Activated CD4-positive, alpha-beta T cell treated with anti-CD3 and anti-CD28 coated beads for 24 hours (primary cell): Measurements from ENCODE around the gene OIP5.
A peak's percentile ranks its signal among the peaks of the same experiment; 100 is the strongest.
"Not testable (repeated sequence)": the region's sequence is repeated elsewhere in the genome, so short reads cannot be mapped to it uniquely, and the experiment has no call there.

Source experiments
- DNase-seq, 2 donors: peaks; one replicate each; pipeline ENCODE4 v3.0.0-alpha.2; 2020; ENCODE audit warnings: low read depth in 2 of 2

Gene OIP5

GRCh38 chr15:41332194-41333025, at the start of gene OIP5, which contains the start of gene NUSAP1:
Gene OIP5 (minus strand): TSS chr15:41332591. CDS start chr15:41332561, 30 bp downstream.
Gene NUSAP1 (plus strand): TSS chr15:41332881. CDS start chr15:41332958, 77 bp downstream.
- DNase-seq, result peak; percentile 97

GRCh38 chr15:41377978-41378377, 45.6 kb upstream of the OIP5 start:
- no peak for DNase-seq

- no peak for DNase-seq
Observed at GRCh38 chr15:41367418-41367817, 35.0 kb upstream of the OIP5 start.

GRCh38 chr15:41354371-41354770, 22.0 kb upstream of the OIP5 start:
- no peak for DNase-seq

- DNase-seq, result no peak
Observed at GRCh38 chr15:41350057-41350717, 17.8 kb upstream of the OIP5 start.

- DNase-seq, result no peak
Observed at GRCh38 chr15:41347236-41347635, 14.8 kb upstream of the OIP5 start.

DNA sequence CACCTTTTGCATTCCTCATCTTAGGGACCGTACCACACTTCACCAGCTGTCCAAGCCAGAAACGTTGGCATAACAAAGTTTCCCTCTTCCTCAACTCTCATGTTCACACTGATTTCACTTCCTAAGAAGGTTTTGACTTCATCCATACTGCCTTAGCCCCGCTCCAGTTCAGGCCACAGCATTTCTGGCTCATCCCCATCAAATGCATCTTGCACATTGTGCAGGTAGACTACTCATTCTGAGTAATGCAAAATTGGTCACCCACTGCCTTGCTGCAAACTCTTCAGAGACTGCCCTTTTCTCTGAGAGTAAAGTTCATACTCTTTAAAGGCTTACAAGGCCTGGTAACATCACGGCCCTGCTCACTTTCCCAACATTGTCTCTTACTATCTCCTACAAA, 9.1 kb upstream of the OIP5 start:
- DNase-seq, result no peak

GRCh38 chr15:41340189-41340695, 7.9 kb upstream of the OIP5 start:
- DNase-seq, result no peak

- DNase-seq, result no peak
Observed at GRCh38 chr15:41337631-41338522, 5.5 kb upstream of the OIP5 start.

GRCh38 chr15:41337047-41337446, 4.7 kb upstream of the OIP5 start:
- no peak for DNase-seq

DNA sequence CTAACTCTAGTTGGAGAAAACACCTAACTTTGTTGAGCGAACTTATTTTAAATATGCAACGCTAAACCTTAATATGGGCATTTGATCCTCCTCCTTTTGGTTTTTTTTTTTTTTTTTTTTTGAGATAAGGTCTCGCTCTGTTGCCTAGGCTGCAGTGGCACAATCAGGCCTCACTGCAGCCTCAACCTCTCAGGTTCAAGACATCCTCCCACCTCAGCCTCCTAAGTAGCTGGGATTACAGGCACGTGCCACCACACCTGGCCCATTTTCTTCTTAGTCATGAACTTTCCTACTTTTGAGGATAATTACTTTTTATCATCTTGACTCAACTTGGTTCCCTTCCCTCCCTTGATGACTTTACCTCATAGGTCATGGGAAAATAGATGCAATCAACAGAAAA, 4.2 kb upstream of the OIP5 start:
- no peak for DNase-seq

DNA sequence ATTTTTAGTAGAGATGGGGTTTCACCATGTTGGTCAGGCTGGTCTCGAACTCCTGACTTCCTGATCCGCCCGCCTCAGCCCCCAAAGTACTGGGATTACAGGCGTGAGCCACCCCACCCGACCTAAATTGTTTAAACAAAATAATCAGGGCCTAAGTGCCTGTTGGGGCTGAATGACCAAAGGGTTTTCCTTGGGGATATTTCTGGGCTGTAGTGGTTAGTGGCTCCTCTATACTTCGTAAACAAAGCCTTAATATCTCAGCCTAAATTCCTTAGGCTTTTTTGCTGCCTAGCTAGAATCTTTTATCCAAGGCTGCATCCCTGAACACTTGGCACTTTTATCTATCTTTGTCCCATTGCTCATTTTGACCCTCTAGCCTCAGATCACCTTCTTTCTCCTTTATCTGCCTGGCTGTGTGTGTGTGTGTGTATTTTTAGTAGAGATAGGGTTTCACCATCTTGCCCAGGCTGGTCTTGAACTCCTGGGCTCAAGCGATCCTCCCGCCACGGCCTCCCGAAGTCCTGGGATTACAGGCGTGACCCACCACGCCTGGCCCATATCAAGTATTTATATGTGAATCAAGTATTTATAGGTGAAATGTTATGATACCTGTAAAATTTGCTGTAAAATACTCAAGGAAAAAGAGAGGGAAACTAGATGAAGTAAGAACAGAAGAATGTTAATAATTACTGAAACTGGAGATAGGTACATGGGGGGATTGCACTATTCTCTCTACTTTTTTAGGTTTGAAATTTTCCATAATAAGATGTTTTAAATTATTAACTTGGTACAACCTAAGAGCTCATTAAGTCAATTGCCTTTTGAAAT, 2.1 kb upstream of the OIP5 start:
- no peak for DNase-seq

GRCh38 chr15:41333026-41333562, 703 bp upstream of the OIP5 start:
- DNase-seq, result no peak

GRCh38 chr15:41331833-41332193, 578 bp downstream of the OIP5 start:
- no peak for DNase-seq

DNA sequence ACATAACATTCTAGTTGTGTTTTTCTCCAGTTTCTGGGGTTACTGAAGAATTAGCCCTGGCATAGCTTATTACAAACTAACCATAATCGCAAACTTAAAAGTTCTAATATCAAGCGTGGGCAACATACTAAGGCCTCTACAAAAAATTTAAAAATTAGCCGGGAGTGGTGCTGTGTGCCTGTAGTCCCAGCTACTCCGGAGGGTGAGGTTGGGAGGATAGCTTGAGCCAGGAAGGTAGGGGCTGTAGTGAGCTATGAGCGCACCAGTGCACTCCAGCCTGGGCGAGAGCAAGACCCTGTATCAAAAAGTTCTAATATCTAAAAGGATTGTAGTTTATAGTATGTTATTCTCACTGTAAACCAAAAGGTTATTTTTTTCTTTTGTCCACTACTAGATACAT, 1.1 kb downstream of the OIP5 start:
- no peak for DNase-seq

DNA sequence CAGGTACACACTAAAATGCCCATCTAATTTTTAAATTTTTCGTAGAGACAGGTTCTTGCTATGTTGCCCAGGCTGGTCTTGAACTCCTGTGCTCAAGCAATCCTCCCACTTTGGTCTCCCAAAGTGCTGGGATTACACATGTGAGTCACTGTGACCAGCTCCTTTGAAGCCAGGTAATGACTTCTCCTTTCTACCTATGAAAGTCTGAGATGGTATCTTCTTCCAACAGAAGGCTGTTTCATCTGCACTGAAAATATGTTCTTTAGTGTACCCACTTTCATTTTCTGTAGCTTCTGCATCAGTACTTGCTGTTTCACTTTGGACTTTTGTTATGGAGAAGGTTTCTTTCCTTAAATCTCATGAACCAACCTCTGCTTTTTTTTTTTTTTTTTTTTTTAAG, 8.8 kb downstream of the OIP5 start:
- DNase-seq, result no peak

GRCh38 chr15:41320805-41321330, 11.5 kb downstream of the OIP5 start:
- not testable (repeated sequence) for DNase-seq

GRCh38 chr15:41309226-41309905, 23.0 kb downstream of the OIP5 start:
- DNase-seq, result no peak

DNA sequence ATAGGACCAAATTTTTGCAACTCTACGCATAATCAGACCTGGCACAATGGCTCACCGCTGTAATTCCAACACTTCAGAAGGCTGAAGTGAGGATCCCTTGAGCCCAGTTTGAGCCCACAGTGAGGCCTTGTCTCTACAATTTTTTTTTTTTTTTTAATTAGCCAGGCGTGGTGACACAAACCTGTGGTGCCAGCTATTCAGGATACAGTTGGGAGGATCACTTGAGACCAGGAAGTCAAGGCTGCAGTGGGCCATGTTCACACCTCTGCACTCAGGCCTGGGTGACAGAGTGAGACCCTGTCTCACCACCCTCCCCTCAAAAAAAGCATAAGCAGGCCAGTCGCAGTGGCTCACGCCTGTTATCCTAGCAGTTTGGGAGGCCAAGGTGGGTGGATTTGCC, 24.7 kb downstream of the OIP5 start:
- DNase-seq, result no peak
